ENCODE data around the gene GPN2. TPM values are rescaled to one million over a fixed set of nuclear protein-coding genes. Genes with fewer than 3 reads are reported as not detected.
A peak's percentile ranks its signal among the peaks of the same experiment; 100 is the strongest.

GPN2 gene
- total and polyA plus RNA-seq, 9 of the 15 experiments (the other 6 are each of a cell fraction or from before 2014, with no cell fraction given): 9.9 to 58.8 (median 20.4) TPM

- H3K79me2 ChIP-seq (ENCODE audit: control insufficient read depth, insufficient read depth, low read length): peaks cover 41% of the 10 kb centered on the region
- H3K4me1 ChIP-seq (replicated peaks in 1 of 2; ENCODE audit: control insufficient read depth in 2 of 2, insufficient read depth in 2 of 2, low read length in 2 of 2): peaks cover 42 to 44% of the 10 kb centered on the region in 2 experiments
- ATAC-seq (no peak), FAIRE-seq (no peak), DNase-seq (ENCODE audit: extremely low read depth in 1 of 4, low spot score in 3 of 4) (peak in 1 of 4 experiments; percentile 14)
- peaks cover 40% of the 10 kb centered on the region for H3K36me3 ChIP-seq (ENCODE audit: control insufficient read depth, insufficient read depth, low read length)
- H3K9ac ChIP-seq (ENCODE audit: insufficient read depth in 1 of 2, low read depth in 2 of 2, low read length in 2 of 2): peak overlapping the region; percentile 30 to 93; a peak in 3 of 4 replicates
- H3K27ac ChIP-seq (ENCODE audit: extremely low read depth, low read depth, low read length): no peak overlapping the region; the same call in 2 of the 3 replicates
- H2AFZ ChIP-seq (ENCODE audit: low read depth, low read length): no peak overlapping the region
- POLR2A ChIA-PET: interaction anchor here (0.7 to 2.2 kb wide), 3 partner anchors 10 to 183 kb away, joined by 3 to 7 read pairs (median 4); no protein-coding TSS in a partner anchor
- in situ Hi-C loops (cut with MboI): no loop called here
- WGBS (ENCODE audit: insufficient coverage, low coverage, missing lambda C conversion rate): 60% methylated on average over 11 of the region's 11 CpGs
- no peaks in the 10 kb centered on the region for H3K27me3 ChIP-seq (ENCODE audit: control insufficient read depth in 2 of 2, insufficient read depth in 2 of 2, low read length in 2 of 2)
- BruUV-seq (replicated peaks): no TSS peak
- intact Hi-C loops (cut with micrococcal nuclease): no loop called here
- peak overlapping the region; percentile 58 for H3K4me3 ChIP-seq
- H3K4me2 ChIP-seq (ENCODE audit: insufficient read depth, low read length): peak overlapping the region; percentile 85
- peaks cover 10% of the 10 kb centered on the region for H3K9me1 ChIP-seq (ENCODE audit: control insufficient read depth, insufficient read depth, low read length)
- CTCF ChIA-PET (ENCODE audit: low intra/inter-chr PET ratio): interaction anchor here (0.6 to 0.7 kb wide), 2 partner anchors 16 to 94 kb away, joined by 3 to 4 read pairs; no protein-coding TSS in a partner anchor
- H3K9me3 ChIP-seq (replicated peaks; ENCODE audit: control insufficient read depth, insufficient read depth, low read depth, low read length): no peaks in the 10 kb centered on the region
- H4K20me1 ChIP-seq (replicated peaks; ENCODE audit: control insufficient read depth, insufficient read depth, low read length): peaks cover 16% of the 10 kb centered on the region; the same call in 1 of the 2 replicates
- TF ChIP-seq THAP12 (CRISPR knock-in tag; IDR thresholded peaks at IDR 0.05) (no peak), ZKSCAN3 (CRISPR knock-in tag; IDR thresholded peaks at IDR 0.05) (no peak), ZNF764 (CRISPR knock-in tag; IDR thresholded peaks at IDR 0.05; ENCODE audit: low read depth) (no peak), HDAC3 (IDR thresholded peaks at IDR 0.05; ENCODE audit: borderline replicate concordance, partially characterized antibody) (no peak), RFX7 (CRISPR knock-in tag; IDR thresholded peaks at IDR 0.05) (no peak), ZNF197 (CRISPR knock-in tag; IDR thresholded peaks at IDR 0.05; ENCODE audit: low read depth) (no peak), TCFL5 (CRISPR knock-in tag; conservative IDR thresholded peaks at IDR 0.05) (no peak), ETV5 (CRISPR knock-in tag; IDR thresholded peaks at IDR 0.05; ENCODE audit: low read depth) (no peak), NBN (IDR thresholded peaks at IDR 0.05; ENCODE audit: low read depth) (no peak), ELF4 (CRISPR knock-in tag; IDR thresholded peaks at IDR 0.05) (no peak), MAFK (IDR thresholded peaks at IDR 0.05; ENCODE audit: low read length) (no peak), JUNB (CRISPR knock-in tag; conservative IDR thresholded peaks at IDR 0.05) (no peak), FOXM1 (IDR thresholded peaks at IDR 0.05; ENCODE audit: low read depth) (no peak), FOXM1 (CRISPR knock-in tag; IDR thresholded peaks at IDR 0.05; ENCODE audit: low read depth) (no peak), PKNOX1 (IDR thresholded peaks at IDR 0.05) (no peak), FOXK1 (CRISPR knock-in tag; IDR thresholded peaks at IDR 0.05; ENCODE audit: borderline replicate concordance) (no peak), FOXO4 (CRISPR knock-in tag; IDR thresholded peaks at IDR 0.05) (no peak), SNRNP70 (optimal IDR thresholded peaks at IDR 0.05; ENCODE audit: low read depth, low read length) (no peak), RBM25 (IDR thresholded peaks at IDR 0.05; ENCODE audit: low read depth, low read length, severe bottlenecking) (no peak)
These were observed 62.4 kb downstream of the GPN2 start for GRCh38 chr1:26827663-26828062.

Data from K562 (cell line).